Neural crest cell (in vitro differentiated cells): ENCODE measurements around the gene LIMK2. TPM values are rescaled to one million over a fixed set of nuclear protein-coding genes. Genes with fewer than 3 reads are reported as not detected.
A peak's percentile ranks its signal among the peaks of the same experiment; 100 is the strongest.
"Not testable (repeated sequence)": the region's sequence is repeated elsewhere in the genome, so short reads cannot be mapped to it uniquely, and the experiment has no call there.

Experiments used
- DNase-seq: peaks from one replicate; pipeline ENCODE4 v3.0.0; 2021; ENCODE audit warnings: low read depth, mixed read lengths, low spot score
- H3K27ac Mint-ChIP-seq: one replicate; pipeline ENCODE4 v1.8.0; 2021; ENCODE audit warnings: mild to moderate bottlenecking, mixed read lengths; ENCODE audit not compliant: unreplicated experiment
- H3K27me3 Mint-ChIP-seq: 2 replicates; pipeline ENCODE4 v1.8.0; 2021; ENCODE audit warnings: low read depth, mild to moderate bottlenecking, mixed read lengths
- H3K36me3 Mint-ChIP-seq: 2 replicates; pipeline ENCODE4 v1.8.0; 2021; ENCODE audit warnings: low read depth, mild to moderate bottlenecking, mixed read lengths
- H3K4me1 Mint-ChIP-seq: 2 replicates; pipeline ENCODE4 v1.8.0; 2021; ENCODE audit warnings: mixed read lengths
- H3K4me3 Mint-ChIP-seq: one replicate; pipeline ENCODE4 v1.8.0; 2021; ENCODE audit warnings: mild to moderate bottlenecking, mixed read lengths
- H3K9me3 Mint-ChIP-seq: 2 replicates; pipeline ENCODE4 v1.8.0; 2021; ENCODE audit warnings: mixed read lengths
- total RNA-seq: library from RNA; stranded (reverse); gene quantifications from 2 replicates; pipeline ENCODE4 v1.2.1, GENCODE V29; 2021
- TF ChIP-seq, protein P1 (sequence below): fragments of 200-600 bp; sonication (generic); conservative IDR thresholded peaks from 2 replicates; pipeline ENCODE4 v1.5.0; 2021; ENCODE audit warnings: antibody characterized with exemption, mild to moderate bottlenecking

The LIMK2 gene
- total RNA-seq, 1 donor from 2014 or later = 35.1 TPM

DNA sequence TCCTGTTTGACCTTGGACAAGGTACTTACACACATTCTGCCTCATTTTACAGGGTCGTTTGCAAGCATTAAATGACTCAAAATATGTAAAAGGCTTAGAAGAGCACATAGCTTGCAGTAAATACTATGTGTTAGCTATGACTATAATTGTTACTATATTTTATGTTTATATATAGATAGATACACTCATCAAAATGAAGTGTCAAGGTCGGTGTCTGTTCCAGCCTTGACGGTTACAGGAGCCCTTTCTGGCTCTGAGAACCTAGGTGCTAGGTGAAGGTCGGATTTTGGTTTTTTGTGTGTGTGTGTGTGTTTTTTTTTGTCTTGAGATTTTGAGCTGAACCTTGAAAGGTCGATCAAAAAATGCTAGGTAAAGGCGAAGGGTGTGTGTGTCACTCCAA is 24.5 kb upstream of the LIMK2 start:
- Mint-ChIP-seq H3K4me1 (no peaks in the 10 kb centered on the region), H3K9me3 (no peaks in the 10 kb centered on the region), H3K4me3 (no peak overlapping the region), H3K36me3 (peaks cover 5% of the 10 kb centered on the region), H3K27me3 (no peaks in the 10 kb centered on the region), H3K27ac (no peak overlapping the region)
- TF ChIP-seq, protein P1, sequence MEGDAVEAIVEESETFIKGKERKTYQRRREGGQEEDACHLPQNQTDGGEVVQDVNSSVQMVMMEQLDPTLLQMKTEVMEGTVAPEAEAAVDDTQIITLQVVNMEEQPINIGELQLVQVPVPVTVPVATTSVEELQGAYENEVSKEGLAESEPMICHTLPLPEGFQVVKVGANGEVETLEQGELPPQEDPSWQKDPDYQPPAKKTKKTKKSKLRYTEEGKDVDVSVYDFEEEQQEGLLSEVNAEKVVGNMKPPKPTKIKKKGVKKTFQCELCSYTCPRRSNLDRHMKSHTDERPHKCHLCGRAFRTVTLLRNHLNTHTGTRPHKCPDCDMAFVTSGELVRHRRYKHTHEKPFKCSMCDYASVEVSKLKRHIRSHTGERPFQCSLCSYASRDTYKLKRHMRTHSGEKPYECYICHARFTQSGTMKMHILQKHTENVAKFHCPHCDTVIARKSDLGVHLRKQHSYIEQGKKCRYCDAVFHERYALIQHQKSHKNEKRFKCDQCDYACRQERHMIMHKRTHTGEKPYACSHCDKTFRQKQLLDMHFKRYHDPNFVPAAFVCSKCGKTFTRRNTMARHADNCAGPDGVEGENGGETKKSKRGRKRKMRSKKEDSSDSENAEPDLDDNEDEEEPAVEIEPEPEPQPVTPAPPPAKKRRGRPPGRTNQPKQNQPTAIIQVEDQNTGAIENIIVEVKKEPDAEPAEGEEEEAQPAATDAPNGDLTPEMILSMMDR = no peak
- no peak for DNase-seq

DNA sequence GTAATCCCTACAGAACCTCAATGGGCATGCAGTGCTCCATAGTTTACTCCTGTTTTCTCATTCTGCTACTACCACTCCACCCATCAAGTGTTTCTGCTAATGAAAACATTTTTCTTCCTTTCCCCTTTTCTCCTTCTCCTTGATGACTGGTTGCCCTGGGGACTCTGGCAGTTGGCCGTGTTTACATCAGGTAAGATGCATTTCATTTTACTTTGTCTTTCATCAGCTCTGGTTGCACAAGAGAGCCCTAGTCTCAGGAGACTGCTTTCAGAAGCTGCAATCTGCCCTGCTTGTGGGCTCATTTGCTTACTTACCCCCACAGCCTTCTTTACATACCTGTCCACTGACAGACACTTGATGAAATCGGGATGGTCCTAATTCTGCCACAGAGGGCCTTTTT is 19.6 kb upstream of the LIMK2 start:
- no peak for DNase-seq
- no peak overlapping the region for H3K4me3 Mint-ChIP-seq
- H3K27me3 Mint-ChIP-seq = no peaks in the 10 kb centered on the region
- H3K27ac Mint-ChIP-seq = peak overlapping the region; percentile 7
- no peaks in the 10 kb centered on the region for H3K4me1 Mint-ChIP-seq
- TF ChIP-seq, protein P1 = no peak
- no peaks in the 10 kb centered on the region for H3K9me3 Mint-ChIP-seq
- H3K36me3 Mint-ChIP-seq = peaks cover 6% of the 10 kb centered on the region

DNA sequence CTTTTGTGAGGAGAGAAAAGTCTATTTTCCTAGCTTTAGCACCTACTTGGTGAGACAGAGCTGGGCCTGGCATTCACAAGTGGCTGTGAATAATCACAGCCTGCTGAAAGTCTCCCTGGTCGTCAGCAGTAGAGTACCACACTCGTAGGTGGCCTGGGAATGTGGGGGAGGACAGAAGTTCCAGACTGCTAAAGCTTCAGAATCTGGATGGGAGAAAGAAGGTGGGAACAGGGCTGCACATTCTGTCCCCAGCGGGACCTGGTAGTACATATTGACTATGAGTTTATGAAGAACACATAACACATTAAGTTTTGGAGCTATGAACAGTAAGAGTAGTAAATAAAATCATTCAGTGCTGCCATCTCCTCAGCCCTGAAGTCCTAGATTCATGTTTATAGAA is 19.0 kb upstream of the LIMK2 start:
- Mint-ChIP-seq H3K27me3 (no peaks in the 10 kb centered on the region), H3K9me3 (no peaks in the 10 kb centered on the region), H3K4me3 (no peak overlapping the region), H3K4me1 (no peaks in the 10 kb centered on the region), H3K27ac (no peak overlapping the region), H3K36me3 (peaks cover 6% of the 10 kb centered on the region)
- TF ChIP-seq, protein P1 = no peak
- DNase-seq = no peak

DNA sequence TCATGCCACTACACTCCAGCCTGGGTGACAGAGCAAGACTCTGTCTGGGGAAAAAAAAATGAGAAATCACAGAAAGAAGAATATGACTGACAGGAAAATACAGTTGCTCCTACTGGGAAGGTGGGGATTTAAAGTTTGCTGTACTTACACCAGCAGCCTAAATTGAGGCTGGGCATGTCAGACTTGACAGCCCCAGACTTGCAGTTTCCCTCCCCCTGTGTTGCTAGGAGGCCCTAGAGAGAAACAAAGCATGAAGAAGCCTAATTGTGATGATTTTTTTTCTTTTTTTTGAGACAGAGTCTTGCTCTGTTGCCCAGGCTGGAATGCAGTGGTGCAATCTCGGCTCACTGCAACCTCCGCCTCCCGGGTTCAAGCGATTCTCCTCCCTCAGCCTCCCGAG is 17.4 kb upstream of the LIMK2 start:
- not testable (repeated sequence) for H3K9me3 Mint-ChIP-seq, H3K27me3 Mint-ChIP-seq, H3K4me1 Mint-ChIP-seq, H3K36me3 Mint-ChIP-seq, H3K27ac Mint-ChIP-seq, DNase-seq, H3K4me3 Mint-ChIP-seq

DNA sequence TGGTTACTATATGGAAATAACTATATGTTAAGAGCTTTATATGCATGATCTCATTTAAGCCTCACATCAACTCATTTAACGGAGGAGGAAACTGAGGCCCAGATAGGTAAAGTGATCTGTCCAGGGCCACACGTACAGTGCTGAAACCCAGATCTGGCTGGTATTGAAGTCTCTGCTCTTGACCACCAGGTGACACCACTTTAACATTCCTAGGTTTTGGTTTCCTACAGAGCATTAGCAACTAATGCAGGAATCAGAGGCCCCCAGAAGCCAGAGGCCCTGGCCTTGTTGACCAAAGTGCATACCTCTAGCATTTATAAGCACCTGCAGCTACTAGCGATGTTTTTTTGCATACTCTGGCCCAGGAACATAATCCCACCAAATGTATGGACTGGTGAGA is 12.9 kb upstream of the LIMK2 start:
- no peaks in the 10 kb centered on the region for H3K27me3 Mint-ChIP-seq
- TF ChIP-seq, protein P1 = peak; percentile 27
- H3K4me1 Mint-ChIP-seq = no peaks in the 10 kb centered on the region
- H3K36me3 Mint-ChIP-seq = peaks cover 3% of the 10 kb centered on the region
- H3K27ac Mint-ChIP-seq = no peak overlapping the region
- no peak overlapping the region for H3K4me3 Mint-ChIP-seq
- DNase-seq = no peak
- no peaks in the 10 kb centered on the region for H3K9me3 Mint-ChIP-seq

DNA sequence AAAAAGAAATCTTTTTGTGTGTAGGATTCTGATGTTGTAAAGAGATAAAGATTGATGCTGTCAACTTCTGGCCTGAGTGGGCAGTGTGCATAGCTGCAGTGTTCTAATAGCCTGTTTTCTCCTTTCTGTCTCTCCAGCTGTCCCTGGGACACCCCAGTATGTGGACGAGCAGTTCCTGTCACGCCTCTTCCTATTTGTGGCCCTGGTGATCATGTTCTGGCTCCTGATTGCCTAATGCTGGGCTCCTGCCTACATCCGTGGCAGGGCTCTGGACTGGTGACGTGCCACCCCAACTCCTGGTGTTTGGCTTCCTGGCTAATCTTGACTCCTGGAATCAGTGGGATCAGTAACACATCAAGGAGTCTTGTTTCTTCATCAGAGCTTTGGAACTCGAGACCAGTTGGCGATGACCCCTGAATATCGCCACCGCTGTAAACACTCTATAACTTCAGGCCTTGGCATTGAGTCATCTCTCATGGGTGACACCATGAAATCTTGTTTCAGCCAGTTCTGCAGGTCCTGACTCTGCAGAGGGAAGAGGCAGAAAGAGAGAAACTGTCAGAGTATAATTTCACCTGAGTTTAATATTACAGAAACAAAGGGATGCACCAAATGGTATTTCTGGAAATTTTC is 7.6 kb upstream of the LIMK2 start:
- not testable (repeated sequence) for DNase-seq

DNA sequence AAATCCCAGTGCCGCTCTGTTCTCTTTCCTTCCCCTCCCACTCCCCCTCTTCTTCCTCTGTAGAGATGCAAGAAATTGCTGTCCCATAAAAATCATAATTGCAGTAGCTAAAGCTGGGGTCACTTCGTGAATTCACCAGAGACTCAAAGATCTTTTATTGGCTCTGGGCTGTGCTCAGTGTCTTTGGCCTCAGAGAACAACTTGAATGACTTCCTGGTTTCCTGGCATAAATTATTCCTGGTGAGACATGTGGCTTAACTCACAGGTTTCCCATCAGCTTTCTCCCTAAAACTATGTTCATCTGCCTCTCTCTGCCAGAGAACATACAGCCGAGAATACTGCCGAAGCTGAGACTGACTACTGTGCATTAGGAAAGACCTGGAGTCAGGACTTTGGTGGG is 7.0 kb upstream of the LIMK2 start:
- H3K27ac Mint-ChIP-seq, DNase-seq, H3K9me3 Mint-ChIP-seq, H3K27me3 Mint-ChIP-seq, H3K36me3 Mint-ChIP-seq, H3K4me1 Mint-ChIP-seq, H3K4me3 Mint-ChIP-seq: not testable (repeated sequence)

More for the DNA sequence above, 7.6 kb upstream of the LIMK2 start:
- not testable (repeated sequence) for H3K9me3 Mint-ChIP-seq, H3K27me3 Mint-ChIP-seq, H3K4me3 Mint-ChIP-seq, H3K27ac Mint-ChIP-seq, H3K4me1 Mint-ChIP-seq, H3K36me3 Mint-ChIP-seq

DNA sequence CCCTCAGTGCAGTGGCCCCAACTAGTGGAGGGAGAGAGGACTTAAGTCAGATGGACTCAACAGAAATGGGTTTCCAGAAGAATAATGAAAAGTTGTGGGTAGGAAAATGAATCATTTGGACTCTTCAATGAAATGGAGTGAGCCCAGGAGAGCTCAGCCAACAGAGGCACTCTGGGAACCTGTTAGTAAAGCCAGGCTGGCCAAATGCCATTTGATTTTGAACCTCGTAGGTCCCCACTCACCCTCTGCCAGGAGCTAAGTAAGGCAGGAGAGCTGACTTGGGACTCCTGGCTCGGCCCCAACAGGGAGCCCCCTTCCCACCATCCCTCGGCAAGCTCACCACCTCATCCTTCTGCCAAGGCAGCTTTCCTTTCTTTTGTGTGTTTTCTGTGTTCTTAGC is 5.6 kb upstream of the LIMK2 start:
- not testable (repeated sequence) for H3K27me3 Mint-ChIP-seq, H3K4me3 Mint-ChIP-seq, H3K27ac Mint-ChIP-seq, H3K9me3 Mint-ChIP-seq, DNase-seq, H3K4me1 Mint-ChIP-seq, H3K36me3 Mint-ChIP-seq
